ENCODE data around the gene RPS6KA1. TPM values are rescaled to one million over a fixed set of nuclear protein-coding genes. Genes with fewer than 3 reads are reported as not detected.
"Not testable (repeated sequence)": the region's sequence is repeated elsewhere in the genome, so short reads cannot be mapped to it uniquely, and the experiment has no call there.

RPS6KA1 gene
- total RNA-seq, 1 experiment from 2014 or later, result 26.9 TPM

DNA sequence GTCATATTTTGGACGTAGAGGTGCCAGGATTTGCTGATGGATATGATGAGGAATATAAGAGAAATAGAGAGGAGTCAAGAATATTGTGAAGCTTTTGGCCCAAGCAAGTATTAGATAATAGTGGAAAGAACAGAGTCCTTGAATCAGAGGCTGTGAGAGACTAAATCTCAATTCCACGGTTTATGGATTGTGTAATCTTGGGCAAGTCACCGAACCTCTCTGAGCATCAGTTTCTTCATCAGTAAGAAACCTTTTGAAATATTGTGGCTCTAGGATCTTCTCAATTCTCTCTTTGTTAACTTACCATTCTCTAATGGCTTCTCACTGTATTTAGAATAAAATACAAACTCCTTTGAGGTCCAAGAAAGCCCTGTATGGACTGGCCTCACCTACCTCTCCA lies 77.6 kb downstream of the RPS6KA1 start:
- no TSS peak for BruUV-seq (replicated peaks)
- Histone ChIP-seq H3K4me1 (no peaks in the 10 kb centered on the region), H3K36me3 (ENCODE audit: control insufficient read depth, insufficient read depth, low read length) (no peaks in the 10 kb centered on the region), H3K27me3 (replicated peaks; ENCODE audit: control insufficient read depth, insufficient read depth, low read length) (no peaks in the 10 kb centered on the region), H3K9me3 (no peaks in the 10 kb centered on the region), H3K4me3 (ENCODE audit: low read depth, low read length) (no peak overlapping the region)
- no peak overlapping the region for H3K4me3 Mint-ChIP-seq (ENCODE audit: unreplicated experiment)
- no peak overlapping the region for H3K27ac Mint-ChIP-seq (ENCODE audit: unreplicated experiment)
- CTCF ChIA-PET, result interaction anchor here (0.6 to 1.5 kb wide), 3 partner anchors 17 to 182 kb away, joined by 3 to 4 read pairs (median 3); no protein-coding TSS in a partner anchor
- H3K36me3 Mint-ChIP-seq (ENCODE audit: insufficient read depth, unreplicated experiment), result no peaks in the 10 kb centered on the region
- H3K27me3 Mint-ChIP-seq (ENCODE audit: insufficient read depth, unreplicated experiment), result no peaks in the 10 kb centered on the region
- intact Hi-C loops (cut with micrococcal nuclease; ENCODE audit: unreplicated experiment), result loop anchor here (10.0 kb wide), 1 partner anchor 268 kb away; no protein-coding TSS in a partner anchor
- no peaks in the 10 kb centered on the region for H3K4me1 Mint-ChIP-seq (ENCODE audit: low read depth, unreplicated experiment)
- POLR2A ChIA-PET, result no interaction called here
- TF ChIP-seq, protein P1, sequence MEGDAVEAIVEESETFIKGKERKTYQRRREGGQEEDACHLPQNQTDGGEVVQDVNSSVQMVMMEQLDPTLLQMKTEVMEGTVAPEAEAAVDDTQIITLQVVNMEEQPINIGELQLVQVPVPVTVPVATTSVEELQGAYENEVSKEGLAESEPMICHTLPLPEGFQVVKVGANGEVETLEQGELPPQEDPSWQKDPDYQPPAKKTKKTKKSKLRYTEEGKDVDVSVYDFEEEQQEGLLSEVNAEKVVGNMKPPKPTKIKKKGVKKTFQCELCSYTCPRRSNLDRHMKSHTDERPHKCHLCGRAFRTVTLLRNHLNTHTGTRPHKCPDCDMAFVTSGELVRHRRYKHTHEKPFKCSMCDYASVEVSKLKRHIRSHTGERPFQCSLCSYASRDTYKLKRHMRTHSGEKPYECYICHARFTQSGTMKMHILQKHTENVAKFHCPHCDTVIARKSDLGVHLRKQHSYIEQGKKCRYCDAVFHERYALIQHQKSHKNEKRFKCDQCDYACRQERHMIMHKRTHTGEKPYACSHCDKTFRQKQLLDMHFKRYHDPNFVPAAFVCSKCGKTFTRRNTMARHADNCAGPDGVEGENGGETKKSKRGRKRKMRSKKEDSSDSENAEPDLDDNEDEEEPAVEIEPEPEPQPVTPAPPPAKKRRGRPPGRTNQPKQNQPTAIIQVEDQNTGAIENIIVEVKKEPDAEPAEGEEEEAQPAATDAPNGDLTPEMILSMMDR (IDR thresholded peaks at IDR 0.05; ENCODE audit: insufficient read depth in 1 of 2, low read depth in 1 of 2, low read length in 1 of 2, severe bottlenecking in 1 of 2, unreplicated experiment in 1 of 2), result no peak
- no peak for DNase-seq
- no peaks in the 10 kb centered on the region for H3K9me3 Mint-ChIP-seq (ENCODE audit: unreplicated experiment)

DNA sequence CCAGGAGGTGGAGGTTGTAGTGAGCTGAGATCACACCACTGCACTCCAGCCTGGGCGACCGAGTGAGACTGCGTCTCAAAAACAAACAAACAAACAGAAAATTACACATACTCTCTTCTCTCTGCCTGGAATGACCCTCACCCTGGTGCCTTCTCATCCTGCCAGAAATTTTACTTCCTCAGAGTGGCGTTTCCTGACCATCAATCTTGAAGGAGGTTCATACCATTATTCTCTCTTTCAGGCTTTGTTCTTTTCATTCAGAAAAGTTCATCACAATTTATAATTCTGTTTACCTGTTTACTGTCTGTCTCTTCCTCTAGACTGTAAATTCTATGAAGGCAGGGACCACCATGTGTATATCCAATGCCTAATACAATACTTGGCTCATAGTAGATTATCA lies 79.3 kb downstream of the RPS6KA1 start:
- CTCF ChIA-PET, result no interaction called here
- Mint-ChIP-seq H3K27me3 (ENCODE audit: insufficient read depth, unreplicated experiment) (no peaks in the 10 kb centered on the region), H3K4me1 (ENCODE audit: low read depth, unreplicated experiment) (no peaks in the 10 kb centered on the region), H3K4me3 (ENCODE audit: unreplicated experiment) (no peak overlapping the region), H3K36me3 (ENCODE audit: insufficient read depth, unreplicated experiment) (no peaks in the 10 kb centered on the region), H3K9me3 (ENCODE audit: unreplicated experiment) (no peaks in the 10 kb centered on the region), H3K27ac (ENCODE audit: unreplicated experiment) (no peak overlapping the region)
- H3K36me3 ChIP-seq (ENCODE audit: control insufficient read depth, insufficient read depth, low read length), result no peaks in the 10 kb centered on the region
- H3K27me3 ChIP-seq (replicated peaks; ENCODE audit: control insufficient read depth, insufficient read depth, low read length), result no peaks in the 10 kb centered on the region
- TF ChIP-seq, protein P1 (IDR thresholded peaks at IDR 0.05; ENCODE audit: insufficient read depth in 1 of 2, low read depth in 1 of 2, low read length in 1 of 2, severe bottlenecking in 1 of 2, unreplicated experiment in 1 of 2), result no peak
- intact Hi-C loops (cut with micrococcal nuclease; ENCODE audit: unreplicated experiment), result loop anchor here (10.0 kb wide), 1 partner anchor 266 kb away; no protein-coding TSS in a partner anchor
- no peak for DNase-seq
- POLR2A ChIA-PET, result no interaction called here
- no peaks in the 10 kb centered on the region for H3K9me3 ChIP-seq
- no TSS peak for BruUV-seq (replicated peaks)
- no peaks in the 10 kb centered on the region for H3K4me1 ChIP-seq
- H3K4me3 ChIP-seq (ENCODE audit: low read depth, low read length), result no peak overlapping the region

DNA sequence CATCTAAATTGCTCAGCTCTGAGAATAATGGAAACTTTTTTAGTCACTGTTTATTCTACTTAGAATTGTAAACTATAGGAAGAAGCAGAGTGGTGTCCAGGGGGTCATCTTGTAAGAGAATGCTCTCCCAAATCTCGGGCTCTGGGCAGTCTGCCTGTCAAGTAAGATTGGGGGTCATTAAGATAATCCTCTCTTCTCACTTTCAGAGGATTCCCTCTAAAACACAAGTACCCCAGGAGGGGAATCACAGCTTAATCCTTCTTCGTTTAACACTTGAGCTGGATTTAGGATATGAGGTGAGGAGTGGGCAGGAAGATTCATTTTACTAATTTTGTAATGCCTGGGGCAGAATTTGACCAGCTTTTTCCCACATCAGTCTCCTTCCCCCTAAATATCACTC lies 81.2 kb downstream of the RPS6KA1 start:
- intact Hi-C loops (cut with micrococcal nuclease; ENCODE audit: unreplicated experiment), result no loop called here
- Histone ChIP-seq H3K9me3 (no peaks in the 10 kb centered on the region), H3K36me3 (ENCODE audit: control insufficient read depth, insufficient read depth, low read length) (no peaks in the 10 kb centered on the region), H3K4me3 (ENCODE audit: low read depth, low read length) (no peak overlapping the region), H3K27me3 (replicated peaks; ENCODE audit: control insufficient read depth, insufficient read depth, low read length) (no peaks in the 10 kb centered on the region), H3K4me1 (no peaks in the 10 kb centered on the region)
- Mint-ChIP-seq H3K27ac (ENCODE audit: unreplicated experiment) (no peak overlapping the region), H3K4me3 (ENCODE audit: unreplicated experiment) (no peak overlapping the region), H3K9me3 (ENCODE audit: unreplicated experiment) (no peaks in the 10 kb centered on the region), H3K27me3 (ENCODE audit: insufficient read depth, unreplicated experiment) (no peaks in the 10 kb centered on the region), H3K36me3 (ENCODE audit: insufficient read depth, unreplicated experiment) (no peaks in the 10 kb centered on the region), H3K4me1 (ENCODE audit: low read depth, unreplicated experiment) (no peaks in the 10 kb centered on the region)
- TF ChIP-seq, protein P1 (IDR thresholded peaks at IDR 0.05; ENCODE audit: insufficient read depth in 1 of 2, low read depth in 1 of 2, low read length in 1 of 2, severe bottlenecking in 1 of 2, unreplicated experiment in 1 of 2), result no peak
- BruUV-seq (replicated peaks), result no TSS peak
- POLR2A ChIA-PET, result no interaction called here
- CTCF ChIA-PET, result no interaction called here
- DNase-seq, result no peak

DNA sequence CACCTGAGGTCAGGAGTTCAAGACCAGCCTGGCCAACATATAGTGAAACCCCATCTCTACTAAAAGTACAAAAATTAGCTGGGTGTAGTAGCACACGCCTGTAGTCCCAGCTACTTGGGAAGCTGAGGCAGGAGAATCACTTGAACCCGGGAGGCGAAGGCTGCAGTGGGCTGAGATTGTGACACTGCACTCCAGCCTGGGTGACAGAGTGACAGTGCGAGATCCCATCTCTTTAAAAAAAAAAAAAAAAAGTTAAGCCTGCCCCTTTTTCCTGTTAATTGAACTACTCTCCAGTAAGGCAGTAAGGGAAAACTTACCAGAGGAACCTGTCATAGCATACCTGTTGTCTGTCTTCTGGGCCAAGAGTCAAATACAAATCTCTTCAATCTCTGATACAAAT lies 83.1 kb downstream of the RPS6KA1 start:
- DNase-seq; H3K36me3 ChIP-seq (ENCODE audit: control insufficient read depth, insufficient read depth, low read length); H3K27me3 Mint-ChIP-seq (ENCODE audit: insufficient read depth, unreplicated experiment); BruUV-seq (replicated peaks); H3K4me3 ChIP-seq (ENCODE audit: low read depth, low read length); H3K9me3 ChIP-seq; intact Hi-C loops (cut with micrococcal nuclease; ENCODE audit: unreplicated experiment); H3K27ac Mint-ChIP-seq (ENCODE audit: unreplicated experiment); H3K27me3 ChIP-seq (replicated peaks; ENCODE audit: control insufficient read depth, insufficient read depth, low read length); H3K4me3 Mint-ChIP-seq (ENCODE audit: unreplicated experiment); H3K9me3 Mint-ChIP-seq (ENCODE audit: unreplicated experiment); POLR2A ChIA-PET; H3K4me1 Mint-ChIP-seq (ENCODE audit: low read depth, unreplicated experiment); CTCF ChIA-PET; H3K4me1 ChIP-seq; H3K36me3 Mint-ChIP-seq (ENCODE audit: insufficient read depth, unreplicated experiment): not testable (repeated sequence)
